Measurements from ENCODE around the gene IQGAP2.

The IQGAP2 gene

DNA sequence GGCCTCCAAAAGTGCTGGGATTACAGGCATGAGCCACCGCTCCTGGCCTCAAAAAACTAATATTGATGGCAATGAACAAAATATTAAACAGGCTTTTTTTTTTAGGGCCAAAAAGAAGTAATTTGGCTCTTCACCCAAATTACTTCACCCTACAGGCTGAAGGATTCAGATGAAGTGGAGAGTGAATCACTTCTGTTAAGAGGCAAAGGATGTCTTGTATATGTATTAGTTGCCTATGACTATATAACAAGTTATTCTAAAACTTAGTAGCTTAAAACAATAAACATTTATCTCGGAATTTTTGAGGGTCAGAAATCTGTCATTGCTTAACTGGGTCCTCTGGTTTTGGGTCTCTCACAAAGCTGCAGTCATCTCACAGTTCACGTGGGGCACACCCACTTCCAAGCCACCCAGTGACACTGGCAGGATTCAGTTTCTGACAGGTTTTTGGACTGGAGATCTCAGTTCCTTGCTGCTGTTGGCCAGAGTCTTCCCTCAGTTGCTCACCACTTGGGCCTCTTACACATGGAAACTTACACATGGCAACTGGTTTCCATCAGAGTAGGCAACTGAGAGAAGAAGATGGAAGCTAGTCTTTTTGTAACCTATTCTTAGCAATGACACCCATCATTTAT lies 66.7 kb downstream of the IQGAP2 start:
- H3K27ac ChIP-seq (ENCODE audit: low read depth, low read length) = no peak overlapping the region
- H3K9ac ChIP-seq (ENCODE audit: low read length) = no peak overlapping the region
- H3K36me3 ChIP-seq (ENCODE audit: control insufficient read depth, insufficient read depth, low read length) = no peaks in the 10 kb centered on the region
- H3K27me3 ChIP-seq (ENCODE audit: control insufficient read depth, insufficient read depth, low read length) = no peaks in the 10 kb centered on the region
- H3K4me1 ChIP-seq (ENCODE audit: control insufficient read depth, insufficient read depth, low read length) = no peaks in the 10 kb centered on the region
- no peak overlapping the region for H3K4me3 ChIP-seq (ENCODE audit: low read length)

DNA sequence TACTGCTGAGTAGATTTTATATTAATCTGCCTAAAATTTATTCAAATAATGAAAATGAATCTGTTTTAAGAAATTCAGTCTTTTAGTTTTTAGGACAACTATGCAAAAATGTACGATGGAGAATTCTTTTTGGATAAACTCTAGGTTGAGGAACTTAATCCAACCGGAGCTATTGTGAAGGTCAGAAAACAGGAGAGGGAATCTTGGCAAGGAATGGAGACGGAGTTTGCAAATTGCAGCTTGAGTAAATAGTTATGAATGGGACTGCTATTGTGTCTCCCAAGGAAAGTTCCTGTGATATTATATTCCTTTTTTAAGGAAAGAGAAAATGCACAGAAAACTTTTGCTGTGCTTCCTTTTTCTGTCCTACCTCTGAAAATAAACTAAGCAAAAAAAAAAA lies 67.9 kb downstream of the IQGAP2 start:
- no peaks in the 10 kb centered on the region for H3K4me1 ChIP-seq (ENCODE audit: control insufficient read depth, insufficient read depth, low read length)
- H3K4me3 ChIP-seq (ENCODE audit: low read length) = no peak overlapping the region
- no peaks in the 10 kb centered on the region for H3K36me3 ChIP-seq (ENCODE audit: control insufficient read depth, insufficient read depth, low read length)
- H3K9ac ChIP-seq (ENCODE audit: low read length) = no peak overlapping the region
- no peaks in the 10 kb centered on the region for H3K27me3 ChIP-seq (ENCODE audit: control insufficient read depth, insufficient read depth, low read length)
- H3K27ac ChIP-seq (ENCODE audit: low read depth, low read length) = no peak overlapping the region

DNA sequence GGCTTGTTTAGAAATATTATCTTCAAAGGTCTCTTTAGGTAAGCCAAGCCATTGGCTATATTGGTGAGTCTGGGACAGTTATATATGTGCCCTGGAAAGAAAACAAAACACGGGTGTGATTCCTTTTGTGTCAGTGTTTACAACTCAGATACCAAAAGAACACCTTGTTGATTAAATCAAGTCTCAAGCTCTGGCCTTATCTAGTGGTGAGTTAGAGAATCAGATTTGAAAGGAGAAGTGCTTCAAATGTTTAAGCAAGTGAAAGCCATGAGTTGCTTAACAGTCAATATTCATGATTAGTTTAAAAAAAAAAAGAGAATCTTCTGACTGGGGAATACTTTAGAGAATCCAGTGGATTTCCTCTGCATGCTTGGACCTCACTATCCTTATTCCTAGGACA lies 68.3 kb downstream of the IQGAP2 start:
- Histone ChIP-seq H3K4me3 (ENCODE audit: low read length) (no peak overlapping the region), H3K27ac (ENCODE audit: low read depth, low read length) (no peak overlapping the region), H3K4me1 (ENCODE audit: control insufficient read depth, insufficient read depth, low read length) (no peaks in the 10 kb centered on the region), H3K36me3 (ENCODE audit: control insufficient read depth, insufficient read depth, low read length) (no peaks in the 10 kb centered on the region), H3K27me3 (ENCODE audit: control insufficient read depth, insufficient read depth, low read length) (no peaks in the 10 kb centered on the region), H3K9ac (ENCODE audit: low read length) (no peak overlapping the region)

DNA sequence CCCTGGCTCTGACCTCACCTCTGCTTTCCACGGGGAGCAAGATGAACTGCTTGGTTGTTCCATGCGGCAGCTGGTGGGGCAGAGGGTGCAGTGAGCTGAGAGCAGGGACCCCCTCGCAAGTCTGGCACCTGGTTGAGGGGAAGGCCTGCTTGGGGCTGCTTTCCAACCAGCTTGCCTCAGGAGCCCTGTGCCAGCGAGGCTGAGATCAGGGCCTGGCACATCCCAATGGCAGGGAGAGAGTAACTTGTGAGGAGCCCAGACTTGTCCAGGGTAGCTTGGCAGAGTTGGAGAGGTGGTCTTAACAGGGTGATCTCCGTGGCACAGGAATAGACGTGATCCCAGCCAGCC lies 68.9 kb downstream of the IQGAP2 start:
- no peak overlapping the region for H3K9ac ChIP-seq (ENCODE audit: low read length)
- no peaks in the 10 kb centered on the region for H3K27me3 ChIP-seq (ENCODE audit: control insufficient read depth, insufficient read depth, low read length)
- H3K4me1 ChIP-seq (ENCODE audit: control insufficient read depth, insufficient read depth, low read length) = no peaks in the 10 kb centered on the region
- H3K4me3 ChIP-seq (ENCODE audit: low read length) = no peak overlapping the region
- no peak overlapping the region for H3K27ac ChIP-seq (ENCODE audit: low read depth, low read length)
- H3K36me3 ChIP-seq (ENCODE audit: control insufficient read depth, insufficient read depth, low read length) = no peaks in the 10 kb centered on the region

DNA sequence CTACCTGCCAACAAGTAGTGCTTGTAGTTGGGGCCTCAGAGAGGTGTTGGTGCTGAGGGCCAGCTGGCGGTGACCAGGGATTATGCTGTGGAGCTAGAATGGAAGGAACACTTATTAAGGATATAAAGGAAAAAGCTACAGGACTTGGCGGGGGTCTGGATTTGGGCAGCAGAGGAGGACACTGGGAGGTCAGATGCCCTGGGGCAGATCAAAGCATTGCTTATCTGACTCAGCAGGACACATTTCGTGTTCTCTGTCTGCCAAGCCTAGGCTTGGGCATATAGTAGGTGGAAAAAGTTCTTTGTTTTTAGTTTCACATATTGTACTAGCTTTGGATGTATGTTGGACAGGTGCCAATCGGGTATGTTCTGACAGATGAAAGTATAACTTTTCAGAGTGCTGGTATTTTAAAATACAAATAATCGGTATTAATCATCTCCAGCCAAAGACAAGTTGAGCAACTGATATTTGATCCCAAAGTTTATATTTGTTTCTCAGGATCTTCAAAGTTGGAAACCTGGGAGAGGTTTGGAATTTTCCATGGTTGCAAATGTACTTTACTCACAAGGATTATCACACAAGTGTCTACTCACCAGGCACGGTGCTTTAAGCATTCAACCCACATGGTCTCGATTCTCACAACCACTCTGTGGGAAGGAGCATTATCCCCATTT lies 69.4 kb downstream of the IQGAP2 start:
- no peaks in the 10 kb centered on the region for H3K4me1 ChIP-seq (ENCODE audit: control insufficient read depth, insufficient read depth, low read length)

DNA sequence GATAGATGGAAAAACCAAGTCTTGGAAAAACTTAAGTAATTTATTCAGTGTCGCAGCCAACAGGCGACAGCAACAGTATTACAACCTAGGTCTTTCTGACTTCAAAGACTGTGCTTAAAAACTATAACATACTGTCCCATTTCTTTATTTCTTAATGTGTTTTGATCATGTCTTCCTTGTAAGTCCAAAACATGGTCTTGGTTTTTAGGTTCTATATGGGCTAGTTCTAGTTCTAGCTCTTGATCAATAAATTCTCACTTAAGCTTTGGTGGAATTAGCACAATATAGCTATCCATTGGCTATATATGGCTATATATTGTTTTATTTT lies 69.9 kb downstream of the IQGAP2 start:
- Histone ChIP-seq H3K9ac (ENCODE audit: low read length) (no peak overlapping the region), H3K27ac (ENCODE audit: low read depth, low read length) (no peak overlapping the region), H3K36me3 (ENCODE audit: control insufficient read depth, insufficient read depth, low read length) (no peaks in the 10 kb centered on the region), H3K4me1 (ENCODE audit: control insufficient read depth, insufficient read depth, low read length) (no peaks in the 10 kb centered on the region), H3K27me3 (ENCODE audit: control insufficient read depth, insufficient read depth, low read length) (no peaks in the 10 kb centered on the region), H3K4me3 (ENCODE audit: low read length) (no peak overlapping the region)

More for the DNA sequence above, 69.4 kb downstream of the IQGAP2 start:
- no peak overlapping the region for H3K27ac ChIP-seq (ENCODE audit: low read depth, low read length)
- no peak overlapping the region for H3K4me3 ChIP-seq (ENCODE audit: low read length)
- no peaks in the 10 kb centered on the region for H3K27me3 ChIP-seq (ENCODE audit: control insufficient read depth, insufficient read depth, low read length)
- no peak overlapping the region for H3K9ac ChIP-seq (ENCODE audit: low read length)
- no peaks in the 10 kb centered on the region for H3K36me3 ChIP-seq (ENCODE audit: control insufficient read depth, insufficient read depth, low read length)

DNA sequence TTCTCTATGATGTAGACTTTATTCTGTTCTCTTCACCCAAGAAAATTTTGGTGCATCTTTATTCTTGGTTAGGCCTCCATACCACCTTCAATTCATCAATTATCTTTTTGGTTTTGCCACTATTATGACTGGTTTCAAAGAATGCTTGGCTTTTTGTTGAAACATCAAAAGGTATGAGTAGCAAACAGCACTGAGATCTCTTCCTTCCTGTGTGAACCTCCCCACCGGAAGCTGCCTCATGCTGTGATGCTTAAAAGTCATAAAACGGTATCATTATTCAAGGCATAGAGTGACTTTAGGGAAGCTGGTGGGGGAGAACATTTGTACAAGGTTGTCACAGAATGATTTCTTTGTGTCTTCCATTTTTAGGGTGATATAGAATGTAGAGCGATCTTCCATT lies 70.6 kb downstream of the IQGAP2 start:
- H3K27ac ChIP-seq (ENCODE audit: low read depth, low read length) = no peak overlapping the region
- no peak overlapping the region for H3K4me3 ChIP-seq (ENCODE audit: low read length)
- H3K4me1 ChIP-seq (ENCODE audit: control insufficient read depth, insufficient read depth, low read length) = no peaks in the 10 kb centered on the region
- no peak overlapping the region for H3K9ac ChIP-seq (ENCODE audit: low read length)
- no peaks in the 10 kb centered on the region for H3K36me3 ChIP-seq (ENCODE audit: control insufficient read depth, insufficient read depth, low read length)
- H3K27me3 ChIP-seq (ENCODE audit: control insufficient read depth, insufficient read depth, low read length) = no peaks in the 10 kb centered on the region

DNA sequence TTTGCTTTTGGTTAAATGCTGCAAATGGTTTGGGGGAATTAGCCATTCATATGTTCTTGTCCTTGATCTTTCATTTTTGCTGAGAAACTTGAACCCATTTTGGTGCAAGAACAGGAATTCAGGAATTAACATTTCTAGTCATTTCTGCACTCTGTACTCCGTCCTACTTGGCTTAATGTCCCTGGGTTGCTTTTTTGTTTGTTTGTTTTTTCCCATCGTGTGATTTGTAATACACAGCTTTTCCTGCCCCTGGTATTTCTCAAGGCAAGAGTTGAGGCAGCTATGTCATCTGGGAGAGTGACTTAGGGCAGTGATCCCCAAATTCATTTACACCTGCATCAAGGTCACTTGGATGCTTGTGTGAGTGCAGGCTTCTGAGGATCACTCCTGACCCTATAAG lies 71.3 kb downstream of the IQGAP2 start:
- Histone ChIP-seq H3K27ac (ENCODE audit: low read depth, low read length) (no peak overlapping the region), H3K4me1 (ENCODE audit: control insufficient read depth, insufficient read depth, low read length) (no peaks in the 10 kb centered on the region), H3K36me3 (ENCODE audit: control insufficient read depth, insufficient read depth, low read length) (no peaks in the 10 kb centered on the region), H3K9ac (ENCODE audit: low read length) (no peak overlapping the region), H3K4me3 (ENCODE audit: low read length) (no peak overlapping the region), H3K27me3 (ENCODE audit: control insufficient read depth, insufficient read depth, low read length) (no peaks in the 10 kb centered on the region)

DNA sequence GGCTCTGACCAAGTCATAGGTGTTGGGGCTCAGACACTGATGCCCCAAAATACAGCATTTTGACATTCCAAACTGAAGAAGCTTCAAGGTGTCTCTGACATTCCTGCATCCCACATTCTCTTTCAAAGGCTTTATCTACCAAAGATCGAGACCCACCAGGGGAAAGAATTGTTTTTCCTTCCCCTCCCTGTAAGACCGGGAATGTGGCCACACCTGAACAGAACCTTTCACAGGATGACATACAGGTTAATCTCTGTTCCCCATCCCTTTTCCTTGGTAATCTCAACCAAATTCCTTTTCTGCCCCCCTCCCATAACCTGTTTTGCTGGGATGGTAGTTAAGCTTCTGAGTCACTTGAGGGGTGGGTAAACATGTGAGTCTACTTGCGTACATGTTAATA lies 72.3 kb downstream of the IQGAP2 start:
- Histone ChIP-seq H3K27ac (ENCODE audit: low read depth, low read length) (no peak overlapping the region), H3K4me3 (ENCODE audit: low read length) (no peak overlapping the region), H3K27me3 (ENCODE audit: control insufficient read depth, insufficient read depth, low read length) (no peaks in the 10 kb centered on the region), H3K4me1 (ENCODE audit: control insufficient read depth, insufficient read depth, low read length) (no peaks in the 10 kb centered on the region), H3K9ac (ENCODE audit: low read length) (no peak overlapping the region), H3K36me3 (ENCODE audit: control insufficient read depth, insufficient read depth, low read length) (no peaks in the 10 kb centered on the region)

DNA sequence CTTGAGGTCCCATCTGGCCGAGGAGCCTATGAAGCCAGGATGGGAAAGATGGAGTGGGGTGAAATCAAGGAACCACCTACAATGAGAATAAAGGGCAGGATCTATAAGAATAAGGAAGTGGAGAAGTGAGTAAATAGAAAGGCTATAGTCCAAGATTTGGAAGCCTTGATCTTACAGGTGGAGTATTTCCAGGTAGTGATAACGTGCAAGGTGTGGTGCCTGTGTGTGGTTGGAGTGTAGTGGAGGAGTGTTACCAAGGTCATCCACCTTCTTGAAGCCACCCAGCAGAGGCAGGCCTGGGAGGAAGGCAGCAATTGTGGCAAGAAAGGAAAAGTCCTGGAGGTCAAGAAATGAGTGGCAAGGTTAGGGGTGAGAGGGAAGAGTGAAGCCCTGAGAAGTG lies 72.9 kb downstream of the IQGAP2 start:
- Histone ChIP-seq H3K4me3 (ENCODE audit: low read length) (no peak overlapping the region), H3K27ac (ENCODE audit: low read depth, low read length) (no peak overlapping the region), H3K9ac (ENCODE audit: low read length) (no peak overlapping the region), H3K36me3 (ENCODE audit: control insufficient read depth, insufficient read depth, low read length) (no peaks in the 10 kb centered on the region), H3K4me1 (ENCODE audit: control insufficient read depth, insufficient read depth, low read length) (no peaks in the 10 kb centered on the region), H3K27me3 (ENCODE audit: control insufficient read depth, insufficient read depth, low read length) (no peaks in the 10 kb centered on the region)

DNA sequence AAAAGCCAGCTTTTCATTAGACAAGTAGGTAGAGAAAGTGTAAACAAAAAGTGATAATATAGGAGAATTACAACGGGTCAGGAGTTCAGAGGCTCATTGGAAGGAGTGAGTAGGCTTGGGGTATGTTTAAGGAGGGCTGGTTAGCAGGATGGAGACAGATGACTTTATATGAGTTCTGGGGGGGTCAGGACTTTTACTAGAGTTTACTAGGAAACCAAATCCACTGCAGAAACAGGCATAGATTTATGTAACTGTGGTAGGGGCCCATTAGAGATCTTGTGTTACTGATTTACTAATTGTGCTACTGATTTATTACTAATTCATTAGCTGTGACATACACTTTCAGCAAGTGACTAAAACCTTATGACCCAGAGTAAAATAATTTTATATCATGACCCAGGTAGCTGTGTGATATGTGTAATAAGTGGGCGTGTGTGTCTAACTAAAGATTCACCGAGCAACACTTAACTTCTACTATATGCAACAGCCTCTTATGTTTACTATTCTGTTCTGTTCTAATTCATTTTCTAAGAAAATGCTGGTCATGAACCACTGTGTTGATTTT lies 73.5 kb downstream of the IQGAP2 start:
- no peak overlapping the region for H3K9ac ChIP-seq (ENCODE audit: low read length)
- H3K27ac ChIP-seq (ENCODE audit: low read depth, low read length) = no peak overlapping the region
- H3K4me3 ChIP-seq (ENCODE audit: low read length) = no peak overlapping the region
- H3K4me1 ChIP-seq (ENCODE audit: control insufficient read depth, insufficient read depth, low read length) = no peaks in the 10 kb centered on the region
- no peaks in the 10 kb centered on the region for H3K36me3 ChIP-seq (ENCODE audit: control insufficient read depth, insufficient read depth, low read length)
- no peaks in the 10 kb centered on the region for H3K27me3 ChIP-seq (ENCODE audit: control insufficient read depth, insufficient read depth, low read length)

DNA sequence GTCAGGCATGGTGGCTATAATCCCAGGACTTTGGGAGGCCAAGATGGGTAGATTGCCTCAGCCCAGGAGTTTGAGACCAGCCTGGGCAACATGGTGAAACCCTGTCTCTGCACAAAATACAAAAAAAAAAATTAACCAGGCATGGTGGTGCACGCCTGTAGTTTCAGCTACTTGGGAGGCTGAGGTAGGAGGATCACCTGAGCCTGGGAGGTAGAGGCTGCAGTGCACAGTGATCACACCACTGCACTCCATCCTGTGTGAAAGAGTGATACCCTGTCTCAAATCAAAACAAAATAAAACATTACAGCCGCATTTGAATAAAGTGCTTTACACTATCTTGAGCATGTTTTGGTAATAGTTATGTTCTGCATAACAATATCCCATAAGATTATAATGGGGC lies 74.0 kb downstream of the IQGAP2 start:
- Histone ChIP-seq H3K36me3 (ENCODE audit: control insufficient read depth, insufficient read depth, low read length) (no peaks in the 10 kb centered on the region), H3K4me1 (ENCODE audit: control insufficient read depth, insufficient read depth, low read length) (no peaks in the 10 kb centered on the region), H3K9ac (ENCODE audit: low read length) (no peak overlapping the region), H3K4me3 (ENCODE audit: low read length) (no peak overlapping the region), H3K27ac (ENCODE audit: low read depth, low read length) (no peak overlapping the region), H3K27me3 (ENCODE audit: control insufficient read depth, insufficient read depth, low read length) (no peaks in the 10 kb centered on the region)

DNA sequence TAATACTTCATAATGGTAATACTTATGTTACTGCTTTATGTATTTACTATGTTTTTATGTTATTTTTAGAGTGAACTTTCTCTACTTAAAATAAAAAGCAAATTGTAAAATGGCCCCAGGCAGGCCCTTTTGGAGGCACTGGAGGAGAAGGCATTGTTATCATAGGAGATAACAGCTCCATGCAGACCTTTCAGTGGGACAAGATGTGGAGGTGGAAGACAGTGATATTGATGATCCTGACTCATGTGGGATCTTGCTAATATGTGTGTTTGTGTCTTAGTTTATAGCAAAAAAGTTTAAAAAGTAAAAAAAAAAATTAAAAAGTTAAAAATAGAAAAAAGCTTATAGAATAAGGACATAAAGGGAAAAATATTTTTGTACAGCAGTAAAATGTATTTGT lies 74.5 kb downstream of the IQGAP2 start:
- Histone ChIP-seq H3K27ac (ENCODE audit: low read depth, low read length) (no peak overlapping the region), H3K4me1 (ENCODE audit: control insufficient read depth, insufficient read depth, low read length) (no peaks in the 10 kb centered on the region), H3K4me3 (ENCODE audit: low read length) (no peak overlapping the region), H3K27me3 (ENCODE audit: control insufficient read depth, insufficient read depth, low read length) (no peaks in the 10 kb centered on the region), H3K36me3 (ENCODE audit: control insufficient read depth, insufficient read depth, low read length) (no peaks in the 10 kb centered on the region), H3K9ac (ENCODE audit: low read length) (no peak overlapping the region)
